Measurements from ENCODE around the gene FGD3. TPM values are rescaled to one million over a fixed set of nuclear protein-coding genes. Genes with fewer than 3 reads are reported as not detected.
"Not testable (repeated sequence)": the region's sequence is repeated elsewhere in the genome, so short reads cannot be mapped to it uniquely, and the experiment has no call there.

FGD3 gene
- polyA plus RNA-seq: 1 to 10 TPM; 5.0 to 7.7 (median 7.0) TPM

- no peak within 1 kb of the TSS for H3K27ac ChIP-seq (ENCODE audit: low read depth, low read length)
- 2 to 6% (median 5%) methylated on average over 35 to 36 of the region's 36 CpGs for WGBS, 3 donors
Observed at GRCh38 chr9:92947268-92948037, at the start of gene FGD3. FGD3 (plus strand) TSS chr9:92947523; CDS start chr9:92976257, 28,734 bp downstream.

- WGBS, 3 donors: 71 to 80% (median 74%) methylated on average over 4 to 6 of the region's 6 CpGs
- H3K27ac ChIP-seq (ENCODE audit: low read depth, low read length): not testable (repeated sequence)
Observed at GRCh38 chr9:92905137-92905536, 42.2 kb upstream of the FGD3 start.

- WGBS, 3 donors: 25 to 57% (median 51%) methylated on average over 11 of the region's 11 CpGs
- H3K27ac ChIP-seq (ENCODE audit: low read depth, low read length): no peak overlapping the region
Observed at GRCh38 chr9:92911511-92912475, 35.5 kb upstream of the FGD3 start.

GRCh38 chr9:92917176-92917800 is 30.0 kb upstream of the FGD3 start:
- no peak overlapping the region for H3K27ac ChIP-seq (ENCODE audit: low read depth, low read length)
- WGBS, 3 donors: 13 to 45% (median 33%) methylated on average over 2 of the region's 2 CpGs

- 95 to 100% (median 100%) methylated on average over 1 of the region's 1 CpG for WGBS, 3 donors
Observed at GRCh38 chr9:92920437-92920836, 26.9 kb upstream of the FGD3 start.

GRCh38 chr9:92931606-92932005 is 15.7 kb upstream of the FGD3 start:
- 39 to 58% (median 54%) methylated on average over 3 of the region's 3 CpGs for WGBS, 3 donors
- H3K27ac ChIP-seq (ENCODE audit: low read depth, low read length): no peak overlapping the region

More at GRCh38 chr9:92920437-92920836, 26.9 kb upstream of the FGD3 start:
- no peak overlapping the region for H3K27ac ChIP-seq (ENCODE audit: low read depth, low read length)

- H3K27ac ChIP-seq (ENCODE audit: low read depth, low read length): no peak overlapping the region
- 59 to 80% (median 71%) methylated on average over 1 of the region's 1 CpG for WGBS, 3 donors
Observed at GRCh38 chr9:92934321-92934720, 13.0 kb upstream of the FGD3 start.

GRCh38 chr9:92938025-92938424 is 9.3 kb upstream of the FGD3 start:
- no peak overlapping the region for H3K27ac ChIP-seq (ENCODE audit: low read depth, low read length)
- WGBS, 3 donors: 49 to 59% (median 58%) methylated on average over 1 of the region's 1 CpG

- H3K27ac ChIP-seq (ENCODE audit: low read depth, low read length): no peak overlapping the region
- WGBS, 3 donors: 65 to 72% (median 66%) methylated on average over 5 of the region's 5 CpGs
Observed at GRCh38 chr9:92941861-92942260, 5.5 kb upstream of the FGD3 start.

GRCh38 chr9:92942688-92943616 is 4.4 kb upstream of the FGD3 start:
- WGBS, 3 donors: 70 to 74% (median 71%) methylated on average over 10 of the region's 10 CpGs
- no peak overlapping the region for H3K27ac ChIP-seq (ENCODE audit: low read depth, low read length)

GRCh38 chr9:92944921-92945320 is 2.4 kb upstream of the FGD3 start:
- WGBS, 3 donors: 83 to 91% (median 88%) methylated on average over 8 of the region's 8 CpGs
- no peak overlapping the region for H3K27ac ChIP-seq (ENCODE audit: low read depth, low read length)

GRCh38 chr9:92945796-92946195 is 1.5 kb upstream of the FGD3 start:
- H3K27ac ChIP-seq (ENCODE audit: low read depth, low read length): no peak overlapping the region
- 97 to 98% (median 98%) methylated on average over 8 of the region's 8 CpGs for WGBS, 3 donors

- H3K27ac ChIP-seq (ENCODE audit: low read depth, low read length): no peak overlapping the region
- WGBS, 3 donors: 76 to 81% (median 80%) methylated on average over 12 of the region's 12 CpGs
Observed at GRCh38 chr9:92948038-92948534, 763 bp downstream of the FGD3 start.

- WGBS, 3 donors: 71 to 98% (median 89%) methylated on average over 2 of the region's 2 CpGs
- no peak overlapping the region for H3K27ac ChIP-seq (ENCODE audit: low read depth, low read length)
Observed at GRCh38 chr9:92948632-92949031, 1.3 kb downstream of the FGD3 start.

GRCh38 chr9:92949266-92949982 is 2.1 kb downstream of the FGD3 start:
- WGBS, 3 donors: 80 to 91% (median 83%) methylated on average over 11 of the region's 11 CpGs
- H3K27ac ChIP-seq (ENCODE audit: low read depth, low read length): no peak overlapping the region

- no peak overlapping the region for H3K27ac ChIP-seq (ENCODE audit: low read depth, low read length)
- WGBS, 3 donors: 81 to 89% (median 83%) methylated on average over 11 of the region's 11 CpGs
Observed at GRCh38 chr9:92950359-92950955, 3.1 kb downstream of the FGD3 start.

All from adipose tissue (tissue), 3 donors.